HG03457 (cell line): ENCODE data around the gene FGF2.
"Not testable (repeated sequence)": the region's sequence is repeated elsewhere in the genome, so short reads cannot be mapped to it uniquely, and the experiment has no call there.

Source experiments
- ATAC-seq: cut with Tn5 transposase; IDR thresholded peaks from one replicate; pipeline ENCODE4 v1.9.1; 2021; ENCODE audit warnings: moderate number of reproducible peaks; ENCODE audit not compliant: unreplicated experiment

Gene FGF2

GRCh38 chr4:122845066-122845465, 18.4 kb downstream of the FGF2 start:
- no peak for ATAC-seq

GRCh38 chr4:122845760-122846159, 19.1 kb downstream of the FGF2 start:
- no peak for ATAC-seq

GRCh38 chr4:122847931-122848330, 21.3 kb downstream of the FGF2 start:
- no peak for ATAC-seq

GRCh38 chr4:122849789-122850188, 23.2 kb downstream of the FGF2 start:
- ATAC-seq, result not testable (repeated sequence)

GRCh38 chr4:122851568-122851967, 24.9 kb downstream of the FGF2 start:
- ATAC-seq, result no peak

- ATAC-seq, result no peak
These were observed 28.1 kb downstream of the FGF2 start for GRCh38 chr4:122854447-122855352.

- no peak for ATAC-seq
These were observed 28.8 kb downstream of the FGF2 start for GRCh38 chr4:122855353-122855890.

- no peak for ATAC-seq
These were observed 30.5 kb downstream of the FGF2 start for GRCh38 chr4:122857160-122857559.

- ATAC-seq, result no peak
These were observed 32.1 kb downstream of the FGF2 start for GRCh38 chr4:122858705-122859104.

- no peak for ATAC-seq
These were observed 34.7 kb downstream of the FGF2 start for GRCh38 chr4:122861172-122861943.

GRCh38 chr4:122863639-122864038, 37.0 kb downstream of the FGF2 start:
- ATAC-seq, result no peak

GRCh38 chr4:122865425-122865824, 38.8 kb downstream of the FGF2 start:
- no peak for ATAC-seq

GRCh38 chr4:122868235-122868634, 41.6 kb downstream of the FGF2 start:
- ATAC-seq, result not testable (repeated sequence)

GRCh38 chr4:122873146-122873545, 46.5 kb downstream of the FGF2 start:
- no peak for ATAC-seq

GRCh38 chr4:122873821-122874593, 47.4 kb downstream of the FGF2 start:
- no peak for ATAC-seq

- no peak for ATAC-seq
These were observed 49.3 kb downstream of the FGF2 start for GRCh38 chr4:122875949-122876348.

- no peak for ATAC-seq
These were observed 49.8 kb downstream of the FGF2 start for GRCh38 chr4:122876456-122876855.

- no peak for ATAC-seq
These were observed 52.4 kb downstream of the FGF2 start for GRCh38 chr4:122879001-122879400.

GRCh38 chr4:122882857-122883735, 56.5 kb downstream of the FGF2 start:
- no peak for ATAC-seq

- ATAC-seq, result no peak
These were observed 57.9 kb downstream of the FGF2 start for GRCh38 chr4:122884499-122884898.
